D721Med (cell line): ENCODE measurements around the gene RLIM.

Experiments used
- DNase-seq: peaks from one replicate; pipeline ENCODE4 v3.0.0; 2011; ENCODE audit warnings: low spot score; ENCODE audit not compliant: insufficient read length
- FAIRE-seq: peaks from 2 replicates; lab custom pipeline; 2011; peaks lifted over from hg19 to GRCh38; lab: Jason Lieb, UNC
- CTCF ChIP-seq: IDR thresholded peaks from 2 replicates; pipeline ENCODE4 v1.5.1; 2012; ENCODE audit warnings: mild to moderate bottlenecking, control low read depth; ENCODE audit not compliant: insufficient read depth; ENCODE audit errors: missing control alignments

RLIM gene

DNA sequence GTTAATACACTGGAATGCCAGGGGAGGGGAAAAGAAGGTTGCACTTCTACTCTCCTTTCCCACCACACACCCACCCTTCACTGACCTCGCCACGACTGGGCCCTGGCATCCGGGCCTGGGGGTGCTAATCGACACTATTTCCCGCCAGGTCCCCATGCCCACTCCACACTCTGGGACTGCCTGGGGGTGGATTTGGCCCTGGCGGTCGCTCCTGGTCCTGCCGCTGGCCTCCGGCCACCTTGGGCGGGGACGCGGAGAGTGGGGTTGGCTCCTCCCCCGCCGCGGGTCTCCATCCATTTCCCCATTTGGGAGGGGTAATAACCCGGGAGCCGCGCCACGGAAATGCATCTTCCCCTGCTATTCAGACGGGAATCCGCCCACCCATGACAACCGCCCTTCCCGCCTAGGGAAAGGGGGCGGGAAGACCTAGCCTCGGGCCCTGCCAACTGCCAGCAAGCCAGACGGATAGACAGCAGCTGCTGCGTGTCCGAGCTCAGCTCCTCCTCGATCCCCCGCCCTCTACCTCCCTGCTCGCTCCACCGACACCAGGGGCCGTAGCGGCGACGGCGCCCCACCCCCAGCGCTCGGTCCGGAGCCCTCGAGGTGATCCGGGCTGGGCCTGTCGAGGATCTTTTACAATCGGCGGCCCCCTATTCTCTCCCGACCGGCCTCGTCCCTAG lies 78.1 kb downstream of the RLIM start:
- DNase-seq (peak; percentile 41), FAIRE-seq (no peak)
- TF ChIP-seq CTCF = no peak

DNA sequence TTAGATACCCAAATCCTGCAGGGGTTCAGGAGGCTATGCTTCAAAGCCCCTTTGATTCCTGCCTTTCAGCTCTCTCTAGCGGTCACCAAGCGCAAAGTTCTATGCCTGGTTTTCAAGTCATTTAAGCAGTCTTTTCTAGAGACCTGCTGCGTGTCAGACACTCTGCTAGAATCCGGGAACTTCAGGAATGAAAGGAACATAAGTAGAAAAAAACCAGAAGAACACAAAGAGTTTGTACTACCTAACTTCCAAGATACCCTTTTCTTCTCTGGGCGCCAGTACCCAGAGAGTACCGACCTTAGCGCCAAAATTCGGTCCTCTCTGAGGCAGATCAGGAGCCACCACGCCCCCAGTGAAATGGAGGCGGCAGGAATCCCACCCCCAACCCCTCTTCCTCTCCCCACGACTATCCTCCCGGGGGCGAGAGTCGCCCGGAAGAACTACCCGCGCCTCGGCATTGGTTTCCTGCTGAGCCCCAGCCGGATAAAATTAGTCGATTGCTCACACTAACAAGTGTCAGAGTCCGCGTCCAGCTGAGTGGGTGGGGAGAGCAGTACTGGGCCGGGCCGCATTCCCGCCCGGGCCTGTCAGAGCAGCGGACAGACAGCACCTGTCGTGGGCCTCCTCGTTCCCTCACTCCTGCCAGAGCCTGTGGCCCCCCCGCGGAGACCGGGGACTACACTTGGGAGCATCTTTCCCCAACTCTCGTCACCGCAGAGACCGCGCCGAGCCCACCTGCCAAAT lies 78.8 kb downstream of the RLIM start:
- FAIRE-seq = no peak
- peak; percentile 30 for TF ChIP-seq CTCF
- DNase-seq = no peak
